Ishikawa (cell line): ENCODE results near the gene PALM3.

Experiments
- CEBPB ChIP-seq: IDR thresholded peaks from 2 replicates; pipeline ENCODE4 v1.6.1; 2012
- CREB1 ChIP-seq: IDR thresholded peaks from 2 replicates; pipeline ENCODE4 v1.6.1; 2012; ENCODE audit warnings: low read depth
- EGR1 ChIP-seq: IDR thresholded peaks from 2 replicates; pipeline ENCODE4 v1.6.1; 2012
- EP300 ChIP-seq: IDR thresholded peaks from 2 replicates; pipeline ENCODE4 v1.6.1; 2012; ENCODE audit warnings: borderline replicate concordance
- FOXM1 ChIP-seq: IDR thresholded peaks from 2 replicates; pipeline ENCODE4 v1.6.1; 2012; ENCODE audit warnings: low read depth, borderline replicate concordance
- NFIC ChIP-seq: IDR thresholded peaks from 2 replicates; pipeline ENCODE4 v1.6.1; 2012
- TAF1 ChIP-seq: IDR thresholded peaks from 2 replicates; pipeline ENCODE4 v1.6.1; 2012; ENCODE audit warnings: low read depth, mild to moderate bottlenecking
- TEAD4 ChIP-seq: IDR thresholded peaks from 2 replicates; pipeline ENCODE4 v1.6.1; 2012
- YY1 ChIP-seq: IDR thresholded peaks from 2 replicates; pipeline ENCODE4 v1.6.1; 2012; ENCODE audit warnings: low read depth
- ZBTB7A ChIP-seq: IDR thresholded peaks from 2 replicates; pipeline ENCODE4 v1.6.1; 2012; ENCODE audit warnings: low read depth
- TF ChIP-seq, protein P1 (sequence below): IDR thresholded peaks from 2 replicates; pipeline ENCODE4 v1.6.1; 2012
- TF ChIP-seq, protein P2 (sequence below): IDR thresholded peaks from 2 replicates; pipeline ENCODE4 v1.6.1; 2012; ENCODE audit warnings: low read depth, mild to moderate bottlenecking
- TF ChIP-seq, protein P3 (sequence below): IDR thresholded peaks from 2 replicates; pipeline ENCODE4 v1.6.1; 2012

Gene PALM3, protein sequence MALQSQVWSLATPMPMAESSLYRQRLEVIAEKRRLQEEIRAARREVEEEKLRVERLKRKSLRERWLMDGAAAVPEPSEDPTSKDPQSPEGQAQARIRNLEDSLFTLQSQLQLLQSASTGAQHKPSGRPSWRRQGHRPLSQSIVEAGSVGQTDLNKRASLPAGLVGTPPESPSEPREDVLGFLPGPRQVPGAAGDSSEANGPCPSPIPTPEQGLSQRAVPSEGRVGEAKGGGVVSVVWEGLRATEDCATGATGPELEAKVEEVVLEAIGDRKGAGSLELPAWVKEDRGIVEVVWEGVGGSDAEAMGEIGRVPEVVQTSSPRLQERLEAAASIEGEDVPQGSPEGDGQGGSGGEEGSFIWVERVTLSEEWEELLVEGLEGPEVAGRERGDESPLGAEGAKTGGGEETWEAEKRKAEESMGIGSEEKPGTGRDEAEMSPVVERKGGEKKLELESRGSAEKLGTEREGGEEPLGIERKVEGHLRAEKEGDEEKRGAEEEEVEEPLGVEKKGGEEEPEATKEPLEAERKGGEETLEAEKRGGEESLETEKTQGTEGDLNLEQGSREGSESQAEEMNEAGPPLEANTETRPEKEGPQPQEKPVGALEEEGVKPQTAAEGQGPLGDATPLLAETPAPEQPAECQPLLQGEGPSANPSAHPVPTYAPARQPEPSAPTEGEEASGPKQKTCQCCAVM

DNA sequence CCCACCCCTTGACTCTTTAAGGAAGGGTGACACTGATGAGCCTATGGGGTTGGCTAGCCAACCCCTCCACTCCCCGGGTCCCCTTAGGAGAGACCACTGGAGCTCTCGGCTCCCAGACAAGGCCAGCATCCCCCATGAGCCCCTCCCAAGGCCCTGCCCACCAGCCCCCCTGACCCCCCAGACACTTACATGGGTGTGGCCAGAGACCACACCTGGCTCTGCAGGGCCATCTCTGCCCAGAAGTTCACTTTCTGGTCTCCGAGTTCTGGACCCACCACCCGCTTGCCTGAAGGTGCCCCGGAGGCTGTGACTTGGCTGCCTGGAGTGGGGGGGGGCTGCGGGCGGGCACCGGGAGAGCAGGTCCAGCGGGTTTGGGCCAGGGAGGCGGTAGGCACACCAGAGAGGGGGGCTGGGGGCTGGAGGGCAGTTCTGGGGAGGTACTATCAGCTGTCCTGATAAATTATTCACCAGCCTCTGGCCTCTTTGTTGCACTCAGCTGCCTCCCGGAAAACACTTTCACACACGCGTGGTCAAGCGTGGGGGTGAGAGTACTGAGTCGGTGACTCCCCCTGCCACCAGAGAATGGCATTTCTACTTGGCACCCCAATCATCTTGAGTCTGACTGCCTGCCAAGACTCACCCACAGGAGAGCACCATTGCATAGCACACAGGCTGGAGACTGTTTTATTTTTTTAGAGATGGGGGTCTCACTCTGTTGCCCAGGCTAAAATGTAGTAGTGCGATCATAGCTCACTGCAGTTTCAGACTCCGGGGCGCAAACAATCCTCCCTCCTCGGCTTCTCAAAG, at the start of gene PALM3:
TSS of gene PALM3 (minus strand) at position 326 of the 807 bp plus-strand sequence. CDS start at position 230, 96 bp downstream.
- peak; percentile 36; the same call in 1 of the 2 replicates for TF ChIP-seq YY1
- TF ChIP-seq NFIC: peak; percentile 59
- TF ChIP-seq ZBTB7A: peak; percentile 94
- TF ChIP-seq TAF1: no peak

DNA sequence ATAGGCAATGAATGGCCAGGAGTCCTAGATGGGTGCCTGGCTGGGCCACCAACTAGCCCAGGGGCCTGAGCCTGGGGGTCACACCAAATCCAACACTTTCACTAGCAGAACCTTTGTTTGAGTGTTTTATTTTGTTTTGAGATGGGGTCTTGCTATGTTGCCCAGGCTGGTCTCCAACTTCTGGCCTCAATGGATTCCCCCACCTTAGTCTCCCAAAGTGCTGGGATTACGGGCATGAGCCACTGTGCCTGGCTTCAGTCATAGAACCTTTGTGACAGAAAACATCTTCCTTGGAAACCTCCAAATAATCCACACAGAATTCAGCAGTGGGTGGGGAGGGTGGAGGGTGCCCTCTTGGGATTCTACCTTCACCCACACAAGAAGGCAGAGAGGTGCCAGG, 49.6 kb upstream of the PALM3 start:
- TF ChIP-seq FOXM1: no peak
- no peak for TF ChIP-seq YY1

DNA sequence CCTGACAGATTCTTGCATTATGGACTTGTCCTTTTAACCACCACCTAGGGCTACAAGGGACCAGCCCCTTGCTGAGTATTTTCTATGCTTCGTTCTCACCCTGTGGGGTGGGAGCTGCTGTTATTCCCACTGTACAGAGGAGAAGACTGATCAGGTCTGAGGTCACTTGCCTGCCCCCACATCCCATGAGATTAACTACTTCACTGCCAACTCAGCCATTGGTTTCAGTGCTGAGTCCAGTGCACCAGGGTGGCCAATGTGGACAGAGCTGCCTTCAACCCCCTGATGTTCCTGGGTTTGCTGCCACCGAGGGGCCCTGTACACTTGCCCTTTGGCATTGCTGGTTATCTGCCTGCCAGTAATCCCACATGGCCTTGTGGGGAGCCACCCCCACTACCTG, 48.8 kb upstream of the PALM3 start:
- TF ChIP-seq TEAD4: no peak
- no peak for TF ChIP-seq YY1
- TF ChIP-seq, protein P1, sequence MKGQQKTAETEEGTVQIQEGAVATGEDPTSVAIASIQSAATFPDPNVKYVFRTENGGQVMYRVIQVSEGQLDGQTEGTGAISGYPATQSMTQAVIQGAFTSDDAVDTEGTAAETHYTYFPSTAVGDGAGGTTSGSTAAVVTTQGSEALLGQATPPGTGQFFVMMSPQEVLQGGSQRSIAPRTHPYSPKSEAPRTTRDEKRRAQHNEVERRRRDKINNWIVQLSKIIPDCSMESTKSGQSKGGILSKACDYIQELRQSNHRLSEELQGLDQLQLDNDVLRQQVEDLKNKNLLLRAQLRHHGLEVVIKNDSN: no peak

DNA sequence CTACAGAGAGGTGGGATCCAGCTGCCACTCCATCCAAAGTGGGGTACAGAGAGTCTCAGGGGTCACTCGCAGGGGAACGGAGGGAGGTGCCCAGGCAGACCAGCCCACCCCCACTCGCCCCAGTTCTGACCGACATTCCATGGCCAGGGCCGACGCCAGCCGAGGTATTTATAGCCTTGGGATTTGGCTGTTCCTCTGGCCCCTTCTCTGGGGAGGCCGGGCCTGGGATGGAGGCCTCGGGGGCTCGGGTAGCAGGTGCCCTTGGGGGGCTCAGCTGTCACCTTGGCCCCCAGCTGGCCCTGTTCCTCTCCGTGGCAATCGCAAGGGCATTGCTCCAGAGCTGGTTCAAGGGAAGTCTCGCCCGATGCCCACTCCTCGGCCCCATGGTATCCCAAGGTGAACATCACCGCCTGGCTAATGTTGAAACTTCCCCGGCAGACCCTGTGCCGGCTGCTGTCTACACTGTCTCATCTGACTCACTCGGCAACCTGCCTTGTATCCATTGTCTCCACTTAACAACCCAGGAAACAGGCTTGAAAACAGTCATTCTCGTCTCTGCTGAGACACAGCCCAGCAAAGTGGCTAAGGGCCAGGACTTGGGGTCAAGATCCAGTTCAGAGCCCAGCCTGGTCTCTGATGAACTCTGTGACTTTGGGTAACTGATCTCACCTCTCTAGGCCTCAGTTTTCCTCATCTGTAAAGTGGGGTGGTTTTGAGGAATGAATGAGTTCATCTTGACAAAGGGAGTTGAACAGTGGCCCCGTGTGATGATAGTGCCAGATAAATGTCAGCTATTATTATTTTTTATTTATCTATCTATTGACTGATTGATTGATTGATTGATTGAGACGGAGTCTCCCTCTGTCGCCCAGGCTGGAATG, 45.9 kb upstream of the PALM3 start:
- no peak for TF ChIP-seq EGR1
- no peak for TF ChIP-seq CREB1
- TF ChIP-seq, protein P1: no peak
- no peak for TF ChIP-seq CEBPB
- TF ChIP-seq, protein P2, sequence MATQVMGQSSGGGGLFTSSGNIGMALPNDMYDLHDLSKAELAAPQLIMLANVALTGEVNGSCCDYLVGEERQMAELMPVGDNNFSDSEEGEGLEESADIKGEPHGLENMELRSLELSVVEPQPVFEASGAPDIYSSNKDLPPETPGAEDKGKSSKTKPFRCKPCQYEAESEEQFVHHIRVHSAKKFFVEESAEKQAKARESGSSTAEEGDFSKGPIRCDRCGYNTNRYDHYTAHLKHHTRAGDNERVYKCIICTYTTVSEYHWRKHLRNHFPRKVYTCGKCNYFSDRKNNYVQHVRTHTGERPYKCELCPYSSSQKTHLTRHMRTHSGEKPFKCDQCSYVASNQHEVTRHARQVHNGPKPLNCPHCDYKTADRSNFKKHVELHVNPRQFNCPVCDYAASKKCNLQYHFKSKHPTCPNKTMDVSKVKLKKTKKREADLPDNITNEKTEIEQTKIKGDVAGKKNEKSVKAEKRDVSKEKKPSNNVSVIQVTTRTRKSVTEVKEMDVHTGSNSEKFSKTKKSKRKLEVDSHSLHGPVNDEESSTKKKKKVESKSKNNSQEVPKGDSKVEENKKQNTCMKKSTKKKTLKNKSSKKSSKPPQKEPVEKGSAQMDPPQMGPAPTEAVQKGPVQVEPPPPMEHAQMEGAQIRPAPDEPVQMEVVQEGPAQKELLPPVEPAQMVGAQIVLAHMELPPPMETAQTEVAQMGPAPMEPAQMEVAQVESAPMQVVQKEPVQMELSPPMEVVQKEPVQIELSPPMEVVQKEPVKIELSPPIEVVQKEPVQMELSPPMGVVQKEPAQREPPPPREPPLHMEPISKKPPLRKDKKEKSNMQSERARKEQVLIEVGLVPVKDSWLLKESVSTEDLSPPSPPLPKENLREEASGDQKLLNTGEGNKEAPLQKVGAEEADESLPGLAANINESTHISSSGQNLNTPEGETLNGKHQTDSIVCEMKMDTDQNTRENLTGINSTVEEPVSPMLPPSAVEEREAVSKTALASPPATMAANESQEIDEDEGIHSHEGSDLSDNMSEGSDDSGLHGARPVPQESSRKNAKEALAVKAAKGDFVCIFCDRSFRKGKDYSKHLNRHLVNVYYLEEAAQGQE: no peak
- TF ChIP-seq FOXM1: no peak
- TF ChIP-seq, protein P3, sequence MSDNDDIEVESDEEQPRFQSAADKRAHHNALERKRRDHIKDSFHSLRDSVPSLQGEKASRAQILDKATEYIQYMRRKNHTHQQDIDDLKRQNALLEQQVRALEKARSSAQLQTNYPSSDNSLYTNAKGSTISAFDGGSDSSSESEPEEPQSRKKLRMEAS: no peak
- TF ChIP-seq EP300: no peak
- TF ChIP-seq TEAD4: no peak
- no peak for TF ChIP-seq ZBTB7A

DNA sequence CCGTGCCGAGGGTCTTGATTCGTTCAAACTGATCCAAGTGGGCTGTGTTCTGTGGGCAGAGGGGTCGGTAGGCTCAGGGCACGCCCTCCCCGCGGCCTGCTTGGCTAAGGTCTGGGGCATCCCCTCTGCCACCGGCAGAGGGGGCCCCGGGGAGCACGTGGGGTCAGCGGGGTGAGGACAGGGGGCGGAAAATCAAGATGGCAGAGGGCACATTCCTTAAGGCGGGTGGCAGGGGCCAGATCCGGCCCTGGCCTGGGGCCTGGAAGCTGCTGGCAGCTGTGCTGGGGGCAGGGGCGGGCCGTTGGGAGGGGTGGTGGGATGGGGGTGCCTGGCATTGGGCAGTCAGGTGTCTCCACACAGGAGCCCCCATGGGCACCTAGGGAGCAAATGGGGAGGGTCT, 45.0 kb upstream of the PALM3 start:
- no peak for TF ChIP-seq CREB1

DNA sequence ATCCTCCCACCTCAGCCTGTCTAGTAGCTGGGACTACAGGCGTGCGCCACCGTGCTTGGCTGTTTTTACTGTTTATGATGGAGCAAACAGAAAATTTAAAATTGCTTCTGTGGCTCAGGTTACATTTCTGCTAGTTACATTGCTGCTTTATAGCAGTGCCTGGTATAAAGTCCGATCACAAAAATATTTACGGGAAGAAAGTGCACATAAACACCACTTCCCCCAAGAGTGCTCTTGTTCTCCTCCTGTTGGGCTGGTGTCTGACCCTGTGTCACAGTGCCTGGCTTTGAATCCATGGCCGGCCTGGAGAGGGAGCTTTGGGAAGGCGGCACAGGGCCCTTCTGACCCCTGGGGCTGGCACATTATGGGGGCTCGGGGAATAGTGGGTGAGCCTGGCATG, 43.8 kb upstream of the PALM3 start:
- TF ChIP-seq FOXM1: no peak
- TF ChIP-seq, protein P2: no peak
- TF ChIP-seq, protein P3: no peak
- no peak for TF ChIP-seq EGR1
- TF ChIP-seq TEAD4: no peak
- no peak for TF ChIP-seq NFIC
